Adrenal gland (tissue), 5 donors: Measurements from ENCODE around the gene RARRES1.

ENCODE experiments used
- CTCF ChIP-seq, 6 experiments: fragments of 450-650 bp in 4 of 6; fragments of 200-600 bp in 2 of 6; sonication (generic) in 1 of 6; IDR thresholded peaks; 1 replicate in 5 of 6; 2 replicates in 1 of 6; pipeline versions ENCODE4 v1.5.1 to v1.8.0; 2016 to 2021; ENCODE audit warnings: antibody characterized with exemption in 6 of 6, mild to moderate bottlenecking in 2 of 6, moderate library complexity in 1 of 6
- POLR2A ChIP-seq, 2 donors: fragments of 450-650 bp; IDR thresholded peaks; one replicate each; pipeline ENCODE4 v1.6.1; 2017; ENCODE audit warnings: antibody characterized with exemption in 2 of 2, mild to moderate bottlenecking in 2 of 2, moderate library complexity in 1 of 2
- donor health status: DM: no; HTN: no; CAD: no.

DNA sequence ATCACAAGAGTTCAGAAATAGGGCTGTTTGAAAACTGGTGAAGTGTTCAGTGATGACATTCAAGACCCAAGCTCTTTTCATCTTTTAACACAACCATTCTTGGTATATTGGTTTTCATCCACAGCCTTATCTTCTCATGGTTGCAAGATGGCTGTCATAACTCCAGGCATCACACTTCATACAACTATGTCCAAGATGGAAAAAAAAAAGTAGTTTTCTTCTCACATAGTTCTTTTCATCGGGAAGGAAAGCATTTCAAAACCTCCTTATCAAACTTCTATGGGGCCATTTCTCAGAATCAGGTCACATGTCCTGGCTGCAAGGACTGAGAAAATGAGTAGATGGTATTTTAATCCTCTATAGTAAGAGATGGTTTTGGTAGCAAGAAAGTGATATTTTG, 48.5 kb upstream of the RARRES1 start:
- TF ChIP-seq POLR2A (IDR thresholded peaks at IDR 0.05), result no peak
- no peak for TF ChIP-seq CTCF (IDR thresholded peaks at IDR 0.05)
